HuH-7 (cell line): ENCODE measurements around the gene PROZ.

Experiments
- DNase-seq: peaks from one replicate; pipeline ENCODE4 v3.0.0; 2011; ENCODE audit warnings: low spot score

PROZ gene

GRCh38 chr13:113119822-113120189 is 38.6 kb upstream of the PROZ start:
- no peak for DNase-seq

- no peak for DNase-seq
These were observed 37.9 kb upstream of the PROZ start for GRCh38 chr13:113120300-113121182.

DNA sequence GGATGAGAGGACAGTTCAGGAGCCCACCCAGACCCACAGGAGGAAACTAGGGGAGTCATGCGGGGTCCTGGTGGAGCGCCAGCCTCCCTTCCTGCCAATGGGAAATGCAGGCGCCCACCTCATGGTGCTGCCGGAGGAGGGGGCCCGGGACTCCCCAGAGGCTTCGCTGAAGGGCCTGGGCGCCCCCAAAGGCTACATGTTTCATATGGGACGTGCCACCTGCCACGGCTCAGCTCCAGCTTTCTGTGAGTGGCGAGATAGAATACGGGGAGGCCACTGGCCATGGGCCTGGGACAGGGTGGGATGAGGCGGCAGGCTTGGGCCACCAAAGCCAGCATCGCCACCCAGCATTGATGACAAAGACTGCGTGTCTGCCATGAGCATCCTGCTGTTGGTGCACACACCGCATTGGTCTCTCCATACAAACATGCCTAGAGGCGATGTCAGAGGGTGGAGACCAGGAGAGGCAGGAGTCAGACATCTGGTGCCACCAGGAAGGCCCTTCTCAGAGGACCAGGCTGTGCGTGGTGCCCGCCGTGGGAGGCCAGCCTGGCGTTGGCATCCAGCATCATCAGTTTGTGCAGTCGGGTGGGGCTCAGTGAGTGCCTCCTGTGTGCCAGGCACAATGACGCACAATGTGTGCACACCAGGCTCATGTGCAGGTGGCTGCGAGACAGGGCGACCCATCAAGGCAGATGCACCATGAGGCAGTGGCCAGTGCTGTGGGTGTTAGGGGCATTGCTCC is 37.1 kb upstream of the PROZ start:
- DNase-seq, result no peak

- no peak for DNase-seq
These were observed 36.4 kb upstream of the PROZ start for GRCh38 chr13:113121928-113122471.

- peak; percentile 99 for DNase-seq
These were observed 35.8 kb upstream of the PROZ start, which contains the start of gene F10 for GRCh38 chr13:113122550-113123225. Gene F10, plus strand, starts transcription at chr13:113122799. Its CDS starts 57 bp downstream, at chr13:113122856.

DNA sequence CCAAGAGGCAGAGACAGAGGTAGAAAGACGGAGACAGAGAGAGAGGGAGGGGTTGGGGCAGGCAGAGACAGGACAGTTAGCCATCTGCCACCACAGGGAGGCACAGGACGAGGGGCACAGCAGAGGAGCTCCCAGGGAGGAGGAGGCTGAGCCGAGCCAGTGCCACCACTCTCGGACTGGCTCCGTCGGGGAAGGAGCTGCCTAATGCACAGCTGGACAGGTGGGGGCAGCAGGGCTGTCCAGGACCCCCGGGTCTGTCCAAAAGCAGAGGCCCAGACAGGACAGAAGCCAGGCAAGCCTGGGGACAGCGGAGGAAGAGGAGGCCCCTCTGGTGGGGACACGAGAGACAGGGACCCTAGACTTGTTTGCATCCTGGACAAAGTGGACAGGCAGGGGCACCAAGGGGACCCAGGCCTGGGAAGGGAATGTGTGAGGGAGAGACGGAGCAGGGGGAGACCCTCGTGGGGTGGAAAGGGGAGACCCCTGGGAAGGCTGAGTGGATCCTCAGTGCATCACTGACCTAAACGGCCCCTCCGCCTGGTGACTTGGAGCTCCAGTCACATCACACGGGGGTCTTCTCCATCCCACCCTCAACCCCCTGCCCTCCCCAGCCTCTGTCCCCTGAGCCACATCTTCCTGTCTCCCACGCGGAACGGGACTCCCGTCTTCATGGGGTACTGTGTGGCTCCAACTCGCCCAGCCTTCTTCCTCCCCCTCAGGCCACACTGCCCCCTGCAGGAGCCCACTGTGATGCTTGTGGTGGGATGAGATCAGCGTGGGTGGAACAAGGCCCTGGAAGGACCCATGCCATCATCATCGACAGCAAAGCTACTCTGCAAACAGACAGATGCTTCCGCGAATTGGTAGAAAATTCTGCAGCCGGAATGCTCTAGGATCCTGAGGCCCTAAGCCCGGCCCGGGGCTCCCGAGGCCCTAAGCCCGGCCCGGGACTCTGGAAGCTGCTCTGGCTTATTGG is 34.9 kb upstream of the PROZ start:
- peak; percentile 86 for DNase-seq

DNA sequence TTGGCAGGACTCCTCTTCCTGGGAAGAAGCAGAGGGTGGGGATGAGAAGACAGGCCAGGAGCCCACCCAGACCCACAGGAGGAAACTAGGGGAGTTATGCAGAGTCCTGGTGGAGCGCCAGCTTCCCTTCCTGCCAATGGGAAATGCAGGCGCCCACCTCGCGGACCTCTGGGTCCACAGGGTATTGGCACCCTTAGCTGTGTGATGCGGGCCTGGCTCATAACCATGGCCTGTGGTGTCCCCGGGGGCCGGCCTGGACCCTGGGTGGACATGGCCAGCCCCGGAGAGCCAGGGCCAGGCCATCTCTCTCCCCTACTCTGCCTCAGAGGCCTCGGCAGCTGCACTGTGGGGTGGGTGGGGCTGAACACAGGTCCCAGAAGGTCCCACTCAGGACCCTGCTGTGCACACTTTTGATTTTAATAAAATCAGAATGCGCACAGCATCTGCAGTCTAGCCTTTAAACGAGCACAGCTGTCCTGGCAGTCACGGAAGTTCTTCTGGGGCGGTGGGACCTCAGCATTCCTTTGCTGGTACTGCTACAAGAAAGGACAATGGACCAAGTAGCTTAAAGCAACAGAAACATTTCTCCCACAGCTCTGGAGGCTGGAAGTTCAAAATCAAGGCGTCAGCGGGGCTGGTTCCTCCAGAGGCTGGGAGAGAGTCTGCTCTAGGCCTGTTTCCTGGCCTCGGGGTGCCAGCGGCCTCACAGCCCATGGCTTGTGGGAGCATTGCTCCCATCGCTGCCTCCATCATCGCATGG is 34.1 kb upstream of the PROZ start:
- DNase-seq, result no peak

DNA sequence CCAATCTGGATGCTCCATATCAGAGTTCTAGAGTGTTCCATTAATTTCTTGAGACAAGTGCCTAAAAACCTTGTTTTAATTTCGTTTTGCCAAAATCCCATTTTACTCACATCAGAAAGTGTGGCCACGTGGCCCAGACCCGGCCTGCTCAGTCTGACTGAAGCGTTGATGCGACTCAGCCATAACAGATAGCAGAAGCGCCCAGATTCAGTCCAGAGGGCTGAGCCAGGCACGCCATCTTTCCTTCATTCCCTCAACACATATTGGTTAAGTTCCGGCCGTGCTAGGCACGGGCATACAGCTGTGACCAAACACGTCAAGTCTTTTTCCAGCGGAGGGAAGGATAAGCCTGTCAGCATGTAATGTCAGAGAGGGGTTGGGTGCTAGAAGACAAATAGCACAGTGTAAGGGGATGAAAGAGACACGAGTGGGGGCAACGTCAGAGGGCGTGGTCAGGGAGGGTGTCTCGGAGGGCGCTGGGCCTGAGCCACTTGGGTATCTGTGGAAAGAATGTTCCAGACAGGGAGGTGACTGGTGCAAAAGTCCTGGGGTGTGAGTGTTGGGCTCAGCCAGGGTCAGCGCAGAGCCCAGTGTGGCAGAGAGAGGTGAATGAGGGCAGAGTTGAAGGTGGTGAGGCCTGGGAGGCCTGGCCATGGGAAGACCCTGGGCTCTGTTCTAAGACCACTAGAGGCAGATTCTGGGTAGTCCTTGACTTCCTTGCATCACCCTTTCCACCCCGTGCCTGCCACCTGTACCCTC is 32.8 kb upstream of the PROZ start:
- no peak for DNase-seq

DNA sequence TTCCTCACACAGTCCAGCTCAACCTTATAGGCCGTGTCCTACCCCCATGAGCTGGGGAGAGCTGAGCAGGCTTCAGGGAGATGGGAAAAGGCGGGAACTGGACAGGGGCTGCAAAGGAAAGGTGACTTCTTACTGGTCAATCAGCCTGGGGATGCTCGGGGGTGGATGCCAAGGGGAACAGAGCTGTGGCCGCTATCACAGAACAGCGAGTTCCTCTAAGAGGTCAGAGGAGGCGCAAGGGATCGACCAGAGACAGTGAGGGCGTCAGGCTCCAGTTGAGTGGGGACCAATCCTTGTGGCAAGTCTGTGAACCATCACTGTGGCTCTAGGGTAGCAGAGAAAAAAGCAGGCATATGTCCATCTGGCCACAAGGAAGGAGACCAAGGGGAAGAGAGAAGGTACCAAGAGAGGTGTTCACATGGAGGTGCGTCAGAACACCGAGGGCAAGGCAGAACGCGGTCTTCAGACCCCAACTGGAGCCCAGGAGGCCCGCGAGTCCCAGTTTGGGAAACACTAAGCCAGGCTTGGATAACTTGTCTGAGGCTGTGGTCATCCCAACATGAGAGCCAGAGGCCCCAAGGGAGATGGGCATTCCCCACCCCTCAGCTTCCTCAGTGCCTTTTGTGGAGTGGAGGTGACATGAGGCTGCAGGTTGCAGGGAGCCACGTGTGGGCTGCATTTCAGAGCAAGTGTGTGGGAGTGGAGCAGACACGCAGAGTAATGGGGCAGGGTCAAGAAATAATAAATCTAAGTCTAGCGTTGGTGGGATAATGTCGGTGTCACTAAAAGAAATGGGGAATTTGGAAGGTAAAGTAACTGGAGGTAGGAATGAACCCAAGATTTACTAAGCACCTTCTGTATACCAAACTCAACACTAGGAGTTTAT is 31.9 kb upstream of the PROZ start:
- no peak for DNase-seq

- no peak for DNase-seq
These were observed 29.0 kb upstream of the PROZ start for GRCh38 chr13:113129480-113129879.

GRCh38 chr13:113129921-113130750 is 28.3 kb upstream of the PROZ start:
- no peak for DNase-seq

DNA sequence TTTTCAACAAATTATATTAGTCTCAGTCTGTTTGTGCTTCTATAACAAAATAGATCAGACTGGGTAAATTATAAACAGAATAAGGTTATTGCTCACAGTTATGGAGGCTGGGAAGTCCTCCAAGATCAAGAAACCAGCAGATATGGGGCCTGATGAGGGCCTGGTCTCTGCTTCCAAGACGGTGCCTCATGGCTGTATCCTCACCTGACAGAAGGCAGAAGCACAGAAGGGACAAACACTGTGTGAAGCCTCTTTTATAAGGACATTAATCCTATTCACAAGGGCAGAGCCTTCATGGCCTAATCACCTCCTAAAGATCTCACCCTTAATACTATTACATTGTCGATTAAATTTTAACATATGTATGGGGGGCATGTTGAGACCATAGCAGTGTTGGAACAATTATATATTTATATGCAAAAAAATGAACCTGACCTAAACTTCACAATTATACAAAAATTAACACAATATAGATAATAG is 23.1 kb upstream of the PROZ start:
- DNase-seq, result no peak

DNA sequence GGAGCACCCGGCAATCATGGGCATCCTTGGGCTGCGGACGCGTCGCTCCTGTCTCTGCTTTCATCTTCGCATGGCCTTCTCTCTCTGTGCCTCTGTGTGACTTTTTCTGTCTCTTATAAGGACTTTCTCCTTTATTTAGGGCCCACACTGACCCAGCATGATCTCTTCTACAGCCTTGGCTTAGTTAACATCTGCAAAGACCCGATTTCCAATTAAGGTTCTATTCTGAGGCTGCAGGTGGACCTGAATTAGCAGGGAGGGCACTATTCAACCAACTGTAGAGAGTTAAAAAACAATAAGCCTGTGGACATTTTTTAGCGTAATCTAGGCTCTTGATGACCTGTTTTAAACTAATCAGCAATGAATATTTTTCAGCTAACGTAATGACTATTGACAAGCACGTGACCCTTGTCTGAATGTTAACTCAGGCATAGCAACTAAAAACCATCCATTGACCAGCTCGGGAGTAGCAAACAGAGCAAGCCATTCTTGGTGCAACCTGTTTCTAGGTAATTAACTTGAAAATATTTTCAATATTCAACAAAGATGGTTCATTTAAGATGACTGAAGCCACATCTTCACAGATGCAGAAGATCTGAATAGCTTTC is 20.7 kb upstream of the PROZ start:
- DNase-seq, result no peak

GRCh38 chr13:113138792-113139551 is 19.5 kb upstream of the PROZ start:
- DNase-seq, result peak; percentile 77

GRCh38 chr13:113139577-113139976 is 18.9 kb upstream of the PROZ start:
- no peak for DNase-seq
